ENCODE data around the gene GATAD2A. TPM values are rescaled to one million over a fixed set of nuclear protein-coding genes. Genes with fewer than 3 reads are reported as not detected.
A peak's percentile ranks its signal among the peaks of the same experiment; 100 is the strongest.

Gene GATAD2A
- total RNA-seq, 1 experiment from 2014 or later, result 189 TPM

- H2AFZ ChIP-seq (ENCODE audit: low read length), result no peak overlapping the region
- H3K9me3 ChIP-seq (ENCODE audit: control insufficient read depth, low read depth, low read length), result no peaks in the 10 kb centered on the region
- no peak overlapping the region for H2BK5ac ChIP-seq (ENCODE audit: insufficient read length, low read length)
- no CpG with 5 or more reads among the region's 8 CpGs for WGBS (ENCODE audit: extremely low coverage, insufficient read length, low lambda C conversion rate)
- H3K4me1 ChIP-seq (ENCODE audit: insufficient read depth, low read length), result peaks cover 10% of the 10 kb centered on the region; the same call in 1 of the 2 replicates
- H3K18ac ChIP-seq (ENCODE audit: insufficient read length, low read depth, low read length), result no peak overlapping the region
- H2BK15ac ChIP-seq (ENCODE audit: low read depth, low read length), result no peak overlapping the region
- H3K56ac ChIP-seq (ENCODE audit: insufficient read length, low read depth, low read length), result no peak overlapping the region
- peak overlapping the region in 2 of 3 experiments; percentile 2 to 6; a peak in 1 of 7 replicates for H3K27ac Mint-ChIP-seq
- peaks cover 48 to 53% of the 10 kb centered on the region in 2 experiments for H3K4me1 Mint-ChIP-seq
- H4K8ac ChIP-seq (replicated peaks; ENCODE audit: insufficient read length, low read depth, low read length), result no peak overlapping the region
- H3K79me1 ChIP-seq (ENCODE audit: insufficient read depth, low read depth, low read length, poor library complexity, severe bottlenecking), result peaks cover 10% of the 10 kb centered on the region
- H3K36me3 Mint-ChIP-seq (ENCODE audit: insufficient read depth in 1 of 3, low read depth in 3 of 3), result peaks cover 7 to 18% (median 16%) of the 10 kb centered on the region in 3 experiments; a peak in 6 of 7 replicates
- H3K4me2 ChIP-seq (ENCODE audit: insufficient read depth, insufficient read length, low read length), result peak overlapping the region; percentile 17
- peaks cover 3% of the 10 kb centered on the region for H4K20me1 ChIP-seq (ENCODE audit: control insufficient read depth, insufficient read depth, insufficient read length)
- H2BK120ac ChIP-seq (ENCODE audit: low read depth, low read length, poor library complexity, severe bottlenecking), result no peak overlapping the region
- H3K14ac ChIP-seq (ENCODE audit: insufficient read depth, low read length), result no peak overlapping the region
- no peak overlapping the region for H2AK5ac ChIP-seq (ENCODE audit: insufficient read length, low read length)
- H2BK12ac ChIP-seq (ENCODE audit: insufficient read length, low read depth, low read length), result no peak overlapping the region
- H4K5ac ChIP-seq (ENCODE audit: insufficient read length, low read depth, low read length), result no peak overlapping the region
- H3K9me3 Mint-ChIP-seq, result no peaks in the 10 kb centered on the region; a peak in 1 of 5 replicates
- H3K4me3 Mint-ChIP-seq, result peak overlapping the region; percentile 16 to 56
- no peak overlapping the region for H3T11ph ChIP-seq (ENCODE audit: low read length)
- H3K23ac ChIP-seq (ENCODE audit: insufficient read length, low read depth, low read length), result no peak overlapping the region
- H3K9ac ChIP-seq (ENCODE audit: extremely low read depth, insufficient read length, low read length), result no peak overlapping the region
- peaks cover 12% of the 10 kb centered on the region for H3K23me2 ChIP-seq (ENCODE audit: insufficient read length, low read depth, low read length, poor library complexity, severe bottlenecking)
- DNase-seq, result no peak
- no peak overlapping the region for H3K4ac ChIP-seq (ENCODE audit: low read depth, low read length)
- no peak for TF ChIP-seq CTCF (conservative IDR thresholded peaks at IDR 0.05)
- H4K91ac ChIP-seq (ENCODE audit: insufficient read length, low read depth, low read length), result no peak overlapping the region
- no peak overlapping the region for H2BK20ac ChIP-seq (ENCODE audit: low read depth, low read length, poor library complexity, severe bottlenecking)
- no peaks in the 10 kb centered on the region for H3K27me3 Mint-ChIP-seq (ENCODE audit: low read depth)
- no peaks in the 10 kb centered on the region for H3K27me3 ChIP-seq (ENCODE audit: insufficient read depth, low read length)
- peaks cover 69% of the 10 kb centered on the region for H3K79me2 ChIP-seq (ENCODE audit: insufficient read depth, low read length)
- H3K27ac ChIP-seq (ENCODE audit: insufficient read length, low read depth, low read length), result no peak overlapping the region
These were observed 4.2 kb downstream of the GATAD2A start for GRCh38 chr19:19409631-19410030.
